OCI-LY3 (cell line): Measurements from ENCODE around the gene PITX3.

ENCODE experiments used
- H2AFZ ChIP-seq: fragments of 200-600, 300-600 bp; shearing (Covaris generic); 2 replicates; pipeline ENCODE4 v1.6.0; 2014; ENCODE audit warnings: antibody characterized with exemption, low read depth, low read length
- H3K27ac ChIP-seq: fragments of 200-600, 300-600 bp; sonication (generic); 2 replicates; pipeline ENCODE4 v1.5.1; 2014; ENCODE audit warnings: mild to moderate bottlenecking, low read length, moderate library complexity, mixed read lengths
- H3K27me3 ChIP-seq: fragments of 200-600, 300-600 bp; sonication (generic); 2 replicates; pipeline ENCODE4 v1.6.1; 2014; ENCODE audit warnings: low read depth, low read length, mixed read lengths
- H3K36me3 ChIP-seq: fragments of 200-600, 300-600 bp; sonication (generic); replicated peaks from 2 replicates; pipeline ENCODE3; 2014; ENCODE audit warnings: low read depth, low read length, mixed read lengths
- H3K4me1 ChIP-seq: fragments of 300-600, 200-600 bp; sonication (generic); 2 replicates; pipeline ENCODE4 v1.6.1; 2014; ENCODE audit warnings: low read length, mixed read lengths
- H3K4me2 ChIP-seq: fragments of 200-600, 300-600 bp; sonication (generic); 2 replicates; pipeline ENCODE4 v1.6.1; 2014; ENCODE audit warnings: low read length, mixed read lengths
- H3K4me3 ChIP-seq: fragments of 300-600, 200-600 bp; sonication (generic); 2 replicates; pipeline ENCODE4 v1.5.1; 2014; ENCODE audit warnings: antibody characterized with exemption, mild to moderate bottlenecking, low read length, moderate library complexity
- H3K79me2 ChIP-seq: fragments of 300-600, 200-600 bp; shearing (Covaris generic); 2 replicates; pipeline ENCODE4 v1.6.1; 2014; ENCODE audit warnings: mild to moderate bottlenecking, low read length, mixed read lengths
- H3K9ac ChIP-seq: fragments of 300-600, 200-600 bp; shearing (Covaris generic); 2 replicates; pipeline ENCODE4 v1.6.0; 2014; ENCODE audit warnings: mild to moderate bottlenecking, low read length, moderate library complexity
- H3K9me3 ChIP-seq: fragments of 200-600, 300-600 bp; shearing (Covaris generic); 2 replicates; pipeline ENCODE4 v1.6.1; 2014; ENCODE audit warnings: low read length, mixed read lengths; ENCODE audit not compliant: insufficient read depth
- H4K20me1 ChIP-seq: fragments of 200-600, 300-600 bp; sonication (generic); 2 replicates; pipeline ENCODE4 v1.6.1; 2016; ENCODE audit warnings: low read length, mixed read lengths; ENCODE audit not compliant: insufficient read depth
- CTCF ChIP-seq: fragments of 200-600, 300-600 bp; sonication (generic); IDR thresholded peaks from 2 replicates; pipeline ENCODE4 v1.5.1; 2014; ENCODE audit warnings: antibody characterized with exemption, low read length, low read depth
- EZH2phosphoT487 ChIP-seq: fragments of 200-600 bp; shearing (Covaris generic); IDR thresholded peaks from 2 replicates; pipeline ENCODE4 v1.6.1; 2018; ENCODE audit warnings: antibody characterized with exemption, mixed run types, low read depth

Gene PITX3

GRCh38 chr10:102287538-102287937 lies 46.2 kb upstream of the PITX3 start:
- Histone ChIP-seq H3K9ac (no peak overlapping the region), H3K36me3 (no peaks in the 10 kb centered on the region), H3K79me2 (peaks cover 4% of the 10 kb centered on the region; the same call in 1 of the 2 replicates), H3K4me1 (no peaks in the 10 kb centered on the region), H4K20me1 (peaks cover 6% of the 10 kb centered on the region; the same call in 1 of the 2 replicates), H3K9me3 (no peaks in the 10 kb centered on the region), H3K27ac (no peak overlapping the region), H3K4me2 (no peak overlapping the region), H2AFZ (no peak overlapping the region), H3K4me3 (no peak overlapping the region), H3K27me3 (no peaks in the 10 kb centered on the region)
- TF ChIP-seq CTCF, result no peak
- no peak for TF ChIP-seq EZH2phosphoT487

- H3K4me1 ChIP-seq, result no peaks in the 10 kb centered on the region
- no peaks in the 10 kb centered on the region for H3K27me3 ChIP-seq
- H3K9me3 ChIP-seq, result no peaks in the 10 kb centered on the region
- no peak for TF ChIP-seq CTCF
- TF ChIP-seq EZH2phosphoT487, result no peak
- H3K27ac ChIP-seq, result no peak overlapping the region
- peaks cover 1% of the 10 kb centered on the region; the same call in 1 of the 2 replicates for H3K79me2 ChIP-seq
- H3K36me3 ChIP-seq, result no peaks in the 10 kb centered on the region
- H3K4me3 ChIP-seq, result no peak overlapping the region
- no peak overlapping the region for H3K4me2 ChIP-seq
- peaks cover 5% of the 10 kb centered on the region; the same call in 1 of the 2 replicates for H4K20me1 ChIP-seq
- H2AFZ ChIP-seq, result no peak overlapping the region
- H3K9ac ChIP-seq, result no peak overlapping the region
These were observed 44.9 kb upstream of the PITX3 start for GRCh38 chr10:102286216-102286615.

- Histone ChIP-seq H3K9me3 (no peaks in the 10 kb centered on the region), H4K20me1 (peaks cover 10% of the 10 kb centered on the region; the same call in 1 of the 2 replicates), H3K79me2 (no peaks in the 10 kb centered on the region)
These were observed 43.8 kb upstream of the PITX3 start for GRCh38 chr10:102285133-102285532.

GRCh38 chr10:102284531-102284930 lies 43.2 kb upstream of the PITX3 start:
- H3K4me1 ChIP-seq, result no peaks in the 10 kb centered on the region
- no peak overlapping the region for H3K4me3 ChIP-seq
- H3K36me3 ChIP-seq, result no peaks in the 10 kb centered on the region
- TF ChIP-seq CTCF (no peak), EZH2phosphoT487 (no peak)
- no peak overlapping the region for H3K9ac ChIP-seq
- peaks cover 11% of the 10 kb centered on the region; the same call in 1 of the 2 replicates for H4K20me1 ChIP-seq
- no peaks in the 10 kb centered on the region for H3K9me3 ChIP-seq
- H2AFZ ChIP-seq, result no peak overlapping the region
- H3K27ac ChIP-seq, result no peak overlapping the region
- no peaks in the 10 kb centered on the region for H3K79me2 ChIP-seq
- H3K27me3 ChIP-seq, result no peaks in the 10 kb centered on the region
- H3K4me2 ChIP-seq, result no peak overlapping the region

More at GRCh38 chr10:102285133-102285532, 43.8 kb upstream of the PITX3 start:
- no peak for TF ChIP-seq EZH2phosphoT487
- no peak for TF ChIP-seq CTCF
- Histone ChIP-seq H3K4me3 (no peak overlapping the region), H3K36me3 (no peaks in the 10 kb centered on the region), H3K9ac (no peak overlapping the region), H2AFZ (no peak overlapping the region), H3K4me1 (no peaks in the 10 kb centered on the region), H3K27ac (no peak overlapping the region), H3K27me3 (no peaks in the 10 kb centered on the region), H3K4me2 (no peak overlapping the region)
